Coronary artery (tissue), 2 donors: ENCODE results near the gene CCSER1.
"Not testable (repeated sequence)": the region's sequence is repeated elsewhere in the genome, so short reads cannot be mapped to it uniquely, and the experiment has no call there.

Experiments
- DNase-seq: peaks from one replicate; pipeline ENCODE4 v3.0.0-alpha.2; 2017; ENCODE audit warnings: low spot score
- H3K27ac ChIP-seq, 2 donors: fragments of 200-600 bp; sonication (generic); one replicate each; pipeline ENCODE4 v1.5.1; 2016 to 2019
- H3K4me3 ChIP-seq: fragments of 200-600 bp; sonication (generic); 2 replicates; pipeline ENCODE4 v1.5.1; 2016; ENCODE audit warnings: mild to moderate bottlenecking, moderate library complexity
- CTCF ChIP-seq: fragments of 200-600 bp; sonication (generic); IDR thresholded peaks from one replicate; pipeline ENCODE4 v1.5.1; 2019; ENCODE audit warnings: antibody characterized with exemption

CCSER1 gene

DNA sequence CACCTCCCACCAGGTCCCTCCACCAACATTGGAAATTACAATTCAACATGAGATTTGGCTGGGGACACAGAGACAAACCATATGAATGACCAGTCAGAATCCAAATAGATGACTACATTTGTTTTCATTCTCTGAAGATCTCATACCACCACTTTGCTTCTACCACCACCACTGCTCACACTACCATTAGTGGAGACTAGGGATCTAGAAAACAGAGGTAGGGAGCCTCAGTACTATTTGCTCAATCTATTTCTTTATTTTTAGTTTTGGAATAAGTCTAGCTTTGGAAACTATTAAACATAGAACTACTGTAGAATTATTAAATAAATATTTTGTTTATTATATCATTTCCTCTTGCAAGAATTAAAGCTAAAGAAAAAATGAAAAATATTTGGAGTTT, 727.9 kb downstream of the CCSER1 start:
- H3K27ac ChIP-seq = no peak overlapping the region
- TF ChIP-seq CTCF = no peak
- DNase-seq = no peak

GRCh38 chr4:90857081-90857820, 730.1 kb downstream of the CCSER1 start:
- Histone ChIP-seq H3K27ac (no peak overlapping the region), H3K4me3 (no peak overlapping the region)
- DNase-seq = no peak
- no peak for TF ChIP-seq CTCF

More for the DNA sequence above, 727.9 kb downstream of the CCSER1 start:
- H3K4me3 ChIP-seq = no peak overlapping the region

DNA sequence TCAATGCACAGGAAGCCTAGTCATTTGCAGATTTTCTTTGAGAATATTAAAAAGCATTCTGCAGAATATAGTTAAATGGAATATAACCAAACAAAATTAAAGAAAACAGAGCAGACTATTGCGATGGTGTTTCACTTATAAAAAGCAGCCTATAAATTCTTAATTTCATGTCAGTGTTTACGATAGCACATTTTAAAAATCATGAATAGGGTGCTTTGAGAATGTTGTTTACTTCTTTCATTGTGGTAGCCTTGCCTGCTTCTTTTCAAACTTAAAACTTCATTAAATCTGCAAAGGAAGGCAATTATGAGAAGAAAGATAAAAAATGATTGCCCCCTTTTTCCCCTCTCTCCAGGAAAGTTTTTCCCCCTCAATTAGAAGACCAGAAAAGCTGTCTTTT, 748.6 kb downstream of the CCSER1 start:
- TF ChIP-seq CTCF = no peak
- DNase-seq = no peak
- Histone ChIP-seq H3K4me3 (no peak overlapping the region), H3K27ac (no peak overlapping the region)

DNA sequence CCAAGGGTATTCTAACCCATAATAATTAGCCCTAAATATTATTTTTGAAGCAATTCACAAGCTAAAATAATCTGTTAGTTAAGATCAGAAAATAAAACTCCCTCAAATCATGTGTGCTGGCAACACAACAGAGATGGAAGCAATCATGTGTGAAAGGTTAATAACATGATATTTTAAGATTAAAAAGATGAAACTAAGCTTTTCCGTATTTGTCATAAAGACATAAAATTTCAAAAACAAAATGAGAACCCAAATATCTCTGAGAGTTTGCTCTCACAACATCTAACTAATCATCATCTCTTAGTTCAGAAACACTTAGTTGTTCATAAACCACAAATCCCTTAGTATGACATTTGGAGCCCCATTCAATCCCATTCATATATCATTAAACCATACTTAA, 749.1 kb downstream of the CCSER1 start:
- no peak for DNase-seq
- no peak overlapping the region for H3K4me3 ChIP-seq
- H3K27ac ChIP-seq = no peak overlapping the region
- TF ChIP-seq CTCF = no peak

- H3K4me3 ChIP-seq = no peak overlapping the region
- no peak overlapping the region for H3K27ac ChIP-seq
- no peak for DNase-seq
- TF ChIP-seq CTCF = no peak
Observed at GRCh38 chr4:90883519-90883918, 756.3 kb downstream of the CCSER1 start.

GRCh38 chr4:90888571-90888970, 761.4 kb downstream of the CCSER1 start:
- TF ChIP-seq CTCF = no peak
- Histone ChIP-seq H3K4me3 (no peak overlapping the region), H3K27ac (no peak overlapping the region)
- DNase-seq = no peak

- no peak for TF ChIP-seq CTCF
- no peak for DNase-seq
- H3K27ac ChIP-seq = no peak overlapping the region
- no peak overlapping the region for H3K4me3 ChIP-seq
Observed at GRCh38 chr4:90889171-90889570, 762.0 kb downstream of the CCSER1 start.

- H3K4me3 ChIP-seq, H3K27ac ChIP-seq, DNase-seq: not testable (repeated sequence)
Observed at GRCh38 chr4:90903413-90903812, 776.2 kb downstream of the CCSER1 start.
